GM18907 (cell line): ENCODE measurements around the gene NAGLU.

Experiments used
- ATAC-seq: cut with Tn5 transposase; IDR thresholded peaks from one replicate; pipeline ENCODE4 v1.9.1; 2021; ENCODE audit warnings: mild to moderate bottlenecking, moderate library complexity; ENCODE audit not compliant: unreplicated experiment

The NAGLU gene

GRCh38 chr17:42563143-42563509 lies 27.1 kb downstream of the NAGLU start:
- no peak for ATAC-seq

GRCh38 chr17:42563543-42563942 lies 27.5 kb downstream of the NAGLU start:
- ATAC-seq, result no peak

GRCh38 chr17:42563950-42564349 lies 27.9 kb downstream of the NAGLU start:
- no peak for ATAC-seq

- ATAC-seq, result no peak
These were observed 28.9 kb downstream of the NAGLU start for GRCh38 chr17:42564815-42565522.

GRCh38 chr17:42565523-42566214 lies 29.6 kb downstream of the NAGLU start:
- ATAC-seq, result no peak

GRCh38 chr17:42566215-42566882 lies 30.3 kb downstream of the NAGLU start:
- peak; percentile 8 for ATAC-seq

GRCh38 chr17:42566883-42567573 lies 31.0 kb downstream of the NAGLU start, which contains the start of gene MLX:
Gene MLX, plus strand, starts transcription at chr17:42567100. Its CDS starts 25 bp downstream, at chr17:42567125.
- ATAC-seq, result peak; percentile 65

GRCh38 chr17:42568341-42569111 lies 32.5 kb downstream of the NAGLU start:
- no peak for ATAC-seq

GRCh38 chr17:42571435-42572225 lies 35.6 kb downstream of the NAGLU start:
- no peak for ATAC-seq

GRCh38 chr17:42573095-42573494 lies 37.1 kb downstream of the NAGLU start:
- no peak for ATAC-seq

- ATAC-seq, result no peak
These were observed 38.4 kb downstream of the NAGLU start for GRCh38 chr17:42574463-42574862.

- ATAC-seq, result peak; percentile 3
These were observed 41.1 kb downstream of the NAGLU start for GRCh38 chr17:42577140-42577531.

- peak; percentile 72 for ATAC-seq
These were observed 41.7 kb downstream of the NAGLU start, which contains the start of gene PSMC3IP for GRCh38 chr17:42577532-42578281. Gene PSMC3IP, minus strand, starts transcription at chr17:42577729. Its CDS starts 43 bp downstream, at chr17:42577686.

GRCh38 chr17:42578282-42578869 lies 42.3 kb downstream of the NAGLU start:
- peak; percentile 62 for ATAC-seq

- ATAC-seq, result no peak
These were observed 43.9 kb downstream of the NAGLU start for GRCh38 chr17:42579794-42580551.

GRCh38 chr17:42581744-42582270 lies 45.8 kb downstream of the NAGLU start:
- ATAC-seq, result no peak

GRCh38 chr17:42584880-42585279 lies 48.8 kb downstream of the NAGLU start:
- ATAC-seq, result no peak

GRCh38 chr17:42585353-42585752 lies 49.3 kb downstream of the NAGLU start:
- ATAC-seq, result no peak
